Cortex of kidney (tissue), 1 donor: ENCODE results near the gene GPM6B.
"Not testable (repeated sequence)": the region's sequence is repeated elsewhere in the genome, so short reads cannot be mapped to it uniquely, and the experiment has no call there.

Experiments
- DNase-seq: peaks from one replicate; lab custom pipeline; 2025; lab: John Stamatoyannopoulos, UW

GPM6B gene

GRCh38 chrX:13726583-13726982 is 90.3 kb downstream of the GPM6B start:
- DNase-seq = not testable (repeated sequence)

- not testable (repeated sequence) for DNase-seq
Observed at GRCh38 chrX:13724878-13725277, 92.0 kb downstream of the GPM6B start.

GRCh38 chrX:13721819-13722519 is 94.9 kb downstream of the GPM6B start:
- no peak for DNase-seq

GRCh38 chrX:13721371-13721770 is 95.5 kb downstream of the GPM6B start:
- DNase-seq = no peak
